IMR-90 (cell line): ENCODE results near the gene ADH6. TPM values are rescaled to one million over a fixed set of nuclear protein-coding genes. Genes with fewer than 3 reads are reported as not detected.

Experiments used
- ATAC-seq: fragments of 200-7000 bp; cut with Tn5 transposase; 2 replicates; pipeline ENCODE4 v1.9.1; 2020; ENCODE audit warnings: low read depth, mild to moderate bottlenecking, moderate library complexity
- BruUV-seq: library from RNA; stranded (reverse); fragments of 400-500 nt; replicated peaks from 2 replicates; lab custom pipeline; 2021; lab: Mats Ljungman, UMichigan
- CTCF ChIA-PET: fragments of 300-600 bp; formaldehyde crosslinking; extraction: SDS; loops from one replicate; lab custom pipeline; 2021; ENCODE audit warnings: antibody characterized with exemption; lab: Yijun Ruan, JAX
- POLR2A ChIA-PET: fragments of 300-600 bp; sonication (Branson Sonifier 250); formaldehyde crosslinking; loops from one replicate; lab custom pipeline; 2022; ENCODE audit warnings: antibody characterized with exemption; ENCODE audit not compliant: unreplicated experiment; lab: Charles Lee
- DNase-seq: peaks from one replicate; pipeline ENCODE4 v3.0.0; 2013
- H2AFZ ChIP-seq: replicated peaks from 2 replicates; pipeline ENCODE3; 2013; ENCODE audit warnings: low read length, mild to moderate bottlenecking; ENCODE audit not compliant: poor library complexity
- H2AK5ac ChIP-seq: 2 replicates; pipeline ENCODE4 v1.6.1; 2013; ENCODE audit warnings: low read depth, low read length, inconsistent platforms
- H2AK9ac ChIP-seq: replicated peaks from 2 replicates; pipeline ENCODE3; 2013; ENCODE audit warnings: mild to moderate bottlenecking, low read depth, low read length, moderate library complexity; ENCODE audit not compliant: poor library complexity
- H2BK120ac ChIP-seq: 2 replicates; pipeline ENCODE4 v1.6.1; 2013; ENCODE audit warnings: low read depth, low read length, inconsistent platforms
- H2BK15ac ChIP-seq: 3 replicates; pipeline ENCODE4 v1.6.1; 2013; ENCODE audit warnings: low read depth, low read length, inconsistent platforms
- H2BK20ac ChIP-seq: 2 replicates; pipeline ENCODE4 v1.6.1; 2013; ENCODE audit warnings: low read depth, mild to moderate bottlenecking, inconsistent platforms, low read length, moderate library complexity
- H2BK5ac ChIP-seq: 2 replicates; pipeline ENCODE4 v1.6.1; 2013; ENCODE audit warnings: mild to moderate bottlenecking, low read depth, low read length, inconsistent platforms; ENCODE audit not compliant: poor library complexity, severe bottlenecking
- H3K14ac ChIP-seq: replicated peaks from 2 replicates; pipeline ENCODE4 v1.6.1; 2013; ENCODE audit warnings: low read depth, low read length, inconsistent platforms
- H3K18ac ChIP-seq: 2 replicates; pipeline ENCODE4 v1.6.1; 2013; ENCODE audit warnings: low read depth, low read length, control low read depth
- H3K23ac ChIP-seq: 2 replicates; pipeline ENCODE4 v1.6.1; 2013; ENCODE audit warnings: low read depth, low read length, inconsistent platforms
- H3K27ac ChIP-seq: 2 replicates; pipeline ENCODE4 v1.5.1; 2013; ENCODE audit warnings: mild to moderate bottlenecking, control low read depth, low read length; ENCODE audit not compliant: insufficient read depth
- H3K27me3 ChIP-seq: 2 replicates; pipeline ENCODE4 v1.6.1; 2013; ENCODE audit warnings: low read length; ENCODE audit not compliant: control insufficient read depth, insufficient read depth
- H3K36me3 ChIP-seq: 2 replicates; pipeline ENCODE4 v1.6.1; 2013; ENCODE audit warnings: low read length, mixed read lengths; ENCODE audit not compliant: control insufficient read depth, insufficient read depth
- H3K4ac ChIP-seq: 2 replicates; pipeline ENCODE4 v1.6.1; 2013; ENCODE audit warnings: low read depth, low read length, inconsistent platforms
- H3K4me1 ChIP-seq: 2 replicates; pipeline ENCODE4 v1.6.1; 2013; ENCODE audit warnings: low read length, mixed read lengths; ENCODE audit not compliant: control insufficient read depth, insufficient read depth
- H3K4me2 ChIP-seq: 2 replicates; pipeline ENCODE4 v1.6.1; 2013; ENCODE audit warnings: low read depth, mild to moderate bottlenecking, control low read depth, low read length, moderate library complexity
- H3K4me3 ChIP-seq: 2 replicates; pipeline ENCODE4 v1.5.1; 2013; ENCODE audit warnings: low read depth, mild to moderate bottlenecking, control low read depth, low read length, moderate library complexity; ENCODE audit not compliant: insufficient read depth
- H3K56ac ChIP-seq: 2 replicates; pipeline ENCODE4 v1.6.1; 2013; ENCODE audit warnings: low read length, inconsistent platforms; ENCODE audit not compliant: insufficient read depth; ENCODE audit errors: extremely low read depth
- H3K79me1 ChIP-seq, 2 experiments: 2 replicates each; pipeline ENCODE4 v1.6.1; 2013; ENCODE audit warnings: low read length in 2 of 2, inconsistent platforms in 1 of 2, low read depth in 1 of 2
- H3K9ac ChIP-seq: 2 replicates; pipeline ENCODE4 v1.6.1; 2013; ENCODE audit warnings: low read depth, low read length, control low read depth
- H3K9me1 ChIP-seq: 2 replicates; pipeline ENCODE4 v1.6.1; 2013; ENCODE audit warnings: low read length, inconsistent platforms; ENCODE audit not compliant: insufficient read depth
- H3K9me3 ChIP-seq: 2 replicates; pipeline ENCODE4 v1.6.1; 2013; ENCODE audit warnings: low read length; ENCODE audit not compliant: control insufficient read depth, insufficient read depth
- H4K20me1 ChIP-seq: 2 replicates; pipeline ENCODE4 v1.6.1; 2013; ENCODE audit warnings: low read length, inconsistent platforms; ENCODE audit not compliant: insufficient read depth
- H4K5ac ChIP-seq: 2 replicates; pipeline ENCODE4 v1.6.1; 2013; ENCODE audit warnings: mild to moderate bottlenecking, low read depth, low read length, control low read depth
- H4K8ac ChIP-seq, 2 experiments: 2 replicates each; pipeline ENCODE4 v1.6.1; 2013; ENCODE audit warnings: low read depth in 2 of 2, low read length in 2 of 2, control low read depth in 1 of 2, inconsistent platforms in 1 of 2
- H4K91ac ChIP-seq: 2 replicates; pipeline ENCODE4 v1.6.1; 2013; ENCODE audit warnings: low read depth, low read length, inconsistent platforms; ENCODE audit not compliant: insufficient read depth
- BHLHE40 ChIP-seq: fragments of 150-350 bp; IDR thresholded peaks from 2 replicates; pipeline ENCODE4 v1.6.1; 2016; ENCODE audit warnings: mild to moderate bottlenecking, low read depth, low read length
- CEBPB ChIP-seq: IDR thresholded peaks from 2 replicates; pipeline ENCODE4 v1.6.1; 2012; ENCODE audit warnings: low read depth, low read length, improper control_type of control experiment
- CHD1 ChIP-seq: IDR thresholded peaks from 2 replicates; pipeline ENCODE4 v1.6.1; 2012; ENCODE audit warnings: low read depth, low read length, improper control_type of control experiment
- CTCF ChIP-seq: conservative IDR thresholded peaks from 2 replicates; pipeline ENCODE4 v1.5.1; 2012; ENCODE audit warnings: mild to moderate bottlenecking, low read depth, low read length, improper control_type of control experiment
- FOS ChIP-seq: fragments of 150-350 bp; IDR thresholded peaks from 2 replicates; pipeline ENCODE4 v1.6.1; 2016; ENCODE audit warnings: low read depth, low read length
- MAZ ChIP-seq: IDR thresholded peaks from 2 replicates; pipeline ENCODE4 v1.6.1; 2012; ENCODE audit warnings: low read depth, mild to moderate bottlenecking, low read length, improper control_type of control experiment, moderate library complexity, borderline replicate concordance
- MXI1 ChIP-seq: IDR thresholded peaks from 2 replicates; pipeline ENCODE4 v1.6.1; 2012; ENCODE audit warnings: low read depth, mild to moderate bottlenecking, low read length, moderate library complexity, borderline replicate concordance
- POLR2A ChIP-seq: IDR thresholded peaks from 2 replicates; pipeline ENCODE4 v1.6.1; 2012; ENCODE audit warnings: mild to moderate bottlenecking, low read depth, low read length
- RAD21 ChIP-seq: IDR thresholded peaks from 2 replicates; pipeline ENCODE4 v1.6.1; 2012; ENCODE audit warnings: low read length, improper control_type of control experiment
- RFX5 ChIP-seq: IDR thresholded peaks from 2 replicates; pipeline ENCODE4 v1.8.0; 2012; ENCODE audit warnings: low read depth, mild to moderate bottlenecking, low read length, moderate library complexity
- SMC3 ChIP-seq: fragments of 150-350 bp; IDR thresholded peaks from 2 replicates; pipeline ENCODE4 v1.6.1; 2016; ENCODE audit warnings: low read depth, mild to moderate bottlenecking, antibody characterized with exemption, low read length, moderate library complexity
- WGBS, 2 experiments: methylation state at CpG; one replicate each; pipeline versions ENCODE4 v1.1.5 to v1.1.7; 2013; ENCODE audit warnings: missing lambda C conversion rate in 2 of 2; ENCODE audit not compliant: insufficient read length in 1 of 2; ENCODE audit errors: extremely low coverage in 2 of 2; 5-methylcytosine and 5-hydroxymethylcytosine counted together
- dilution Hi-C: fragments of 300-500 bp; cut with HindIII; formaldehyde crosslinking; loops from one replicate; pipeline ENCODE4 v1.14.3; 2018; ENCODE audit warnings: low sequenced_read_pairs; ENCODE audit not compliant: unreplicated experiment
- in situ Hi-C: fragments of 300-500 bp; cut with MboI; formaldehyde crosslinking; loops from 3 replicates; pipeline ENCODE4 v1.14.3; 2019; ENCODE audit warnings: low sequenced_read_pairs, inconsistent platforms, mixed read lengths
- intact Hi-C: fragments of 100-400 bp; cut with micrococcal nuclease; formaldehyde crosslinking; loops from 2 replicates; pipeline ENCODE4 v1.10.0; 2022
- polyA plus RNA-seq, 3 experiments: library from polyadenylated mRNA; depleted of rRNA; stranded (reverse); fragments of >200 nt; gene quantifications; 2 replicates each; pipeline ENCODE4 v1.2.3, GENCODE V29; 2012; ENCODE audit warnings: low replicate concordance in 1 of 3
- total RNA-seq: library from RNA; depleted of rRNA; stranded (reverse); fragments of >200 nt; gene quantifications from 2 replicates; pipeline ENCODE4 v1.2.3, GENCODE V29; 2012
- TF ChIP-seq, protein P1 (sequence below): fragments of 150-350 bp; IDR thresholded peaks from 2 replicates; pipeline ENCODE4 v1.6.1; 2017; ENCODE audit warnings: mild to moderate bottlenecking, antibody characterized with exemption, low read length, low read depth

The ADH6 gene
- total and polyA plus RNA-seq, 2 of the 4 experiments (the other 2 are of a cell fraction) = not detected

GRCh38 chr4:99179178-99179577 is 39.9 kb downstream of the ADH6 start:
- no peak overlapping the region for H3K4me3 ChIP-seq
- H2AK9ac ChIP-seq = no peak overlapping the region
- peaks cover 9% of the 10 kb centered on the region; the same call in 1 of the 2 replicates for H3K9me1 ChIP-seq
- H2BK15ac ChIP-seq = no peak overlapping the region
- POLR2A ChIA-PET = no interaction called here
- no peak overlapping the region for H2BK120ac ChIP-seq
- H3K4me1 ChIP-seq = peaks cover 6% of the 10 kb centered on the region
- DNase-seq (no peak), ATAC-seq (no peak)
- H2BK5ac ChIP-seq = no peak overlapping the region
- H3K9me3 ChIP-seq = no peaks in the 10 kb centered on the region
- no peak overlapping the region for H4K8ac ChIP-seq
- H3K14ac ChIP-seq = no peak overlapping the region
- no peak overlapping the region for H2BK20ac ChIP-seq
- H3K9ac ChIP-seq = no peak overlapping the region
- no peak overlapping the region for H2AFZ ChIP-seq
- H4K5ac ChIP-seq = no peak overlapping the region
- in situ Hi-C loops = no loop called here
- H3K4ac ChIP-seq = no peak overlapping the region
- H3K27ac ChIP-seq = no peak overlapping the region
- TF ChIP-seq MAZ (no peak), RFX5 (no peak), RAD21 (no peak), POLR2A (no peak), CHD1 (no peak), MXI1 (no peak), SMC3 (no peak), BHLHE40 (no peak), CEBPB (no peak), FOS (no peak), CTCF (no peak)
- TF ChIP-seq, protein P1, sequence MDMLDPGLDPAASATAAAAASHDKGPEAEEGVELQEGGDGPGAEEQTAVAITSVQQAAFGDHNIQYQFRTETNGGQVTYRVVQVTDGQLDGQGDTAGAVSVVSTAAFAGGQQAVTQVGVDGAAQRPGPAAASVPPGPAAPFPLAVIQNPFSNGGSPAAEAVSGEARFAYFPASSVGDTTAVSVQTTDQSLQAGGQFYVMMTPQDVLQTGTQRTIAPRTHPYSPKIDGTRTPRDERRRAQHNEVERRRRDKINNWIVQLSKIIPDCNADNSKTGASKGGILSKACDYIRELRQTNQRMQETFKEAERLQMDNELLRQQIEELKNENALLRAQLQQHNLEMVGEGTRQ = no peak
- H3K4me2 ChIP-seq = no peak overlapping the region
- no peak overlapping the region for H4K91ac ChIP-seq
- H3K23ac ChIP-seq = no peak overlapping the region
- H3K79me1 ChIP-seq = no peaks in the 10 kb centered on the region
- intact Hi-C loops = no loop called here
- dilution Hi-C loops = no loop called here
- H2AK5ac ChIP-seq = no peak overlapping the region
- no peak overlapping the region for H3K18ac ChIP-seq
- CTCF ChIA-PET = no interaction called here
- no peaks in the 10 kb centered on the region for H4K20me1 ChIP-seq
- BruUV-seq = no TSS peak
- no peaks in the 10 kb centered on the region for H3K27me3 ChIP-seq
- no peak overlapping the region for H3K56ac ChIP-seq
- WGBS, 2 experiments = no CpG with 5 or more reads among the region's 2 CpGs
- no peaks in the 10 kb centered on the region for H3K36me3 ChIP-seq
